ENCODE results near the gene OCA2.

OCA2 gene

DNA sequence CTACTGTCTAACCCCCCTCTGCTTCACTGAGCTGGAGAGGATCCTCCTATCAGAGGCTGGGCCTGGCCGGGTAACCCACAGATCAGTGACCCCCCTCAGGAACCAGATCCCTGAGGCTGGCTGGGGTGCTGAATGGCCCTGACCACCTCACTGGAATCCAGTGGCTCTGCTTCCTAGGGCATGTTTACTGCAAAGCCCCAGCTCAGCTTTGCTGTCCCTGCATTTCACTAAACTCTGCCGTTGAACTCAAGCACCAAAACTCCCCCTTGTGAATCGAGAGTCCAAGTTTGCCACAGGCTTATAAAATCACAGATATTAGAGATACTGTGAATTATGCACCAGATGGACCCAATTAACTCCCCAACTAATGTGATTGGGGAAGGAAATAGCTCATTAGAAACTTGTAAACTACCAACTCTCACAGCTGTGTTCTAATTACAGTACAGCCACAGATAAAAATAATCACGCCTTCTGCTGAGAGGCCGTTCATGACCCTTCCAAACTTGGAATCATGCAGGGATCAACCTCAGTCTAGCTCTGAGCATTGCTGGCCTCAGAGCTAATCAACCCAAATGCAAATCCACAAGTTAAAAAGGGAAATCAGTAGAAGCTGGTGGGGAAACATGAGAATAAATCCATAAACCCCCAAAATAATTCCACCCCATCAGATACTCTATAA is 47.0 kb downstream of the OCA2 start:
- DNase-seq (ENCODE audit: low read depth) = no peak
- TF ChIP-seq, protein P1, sequence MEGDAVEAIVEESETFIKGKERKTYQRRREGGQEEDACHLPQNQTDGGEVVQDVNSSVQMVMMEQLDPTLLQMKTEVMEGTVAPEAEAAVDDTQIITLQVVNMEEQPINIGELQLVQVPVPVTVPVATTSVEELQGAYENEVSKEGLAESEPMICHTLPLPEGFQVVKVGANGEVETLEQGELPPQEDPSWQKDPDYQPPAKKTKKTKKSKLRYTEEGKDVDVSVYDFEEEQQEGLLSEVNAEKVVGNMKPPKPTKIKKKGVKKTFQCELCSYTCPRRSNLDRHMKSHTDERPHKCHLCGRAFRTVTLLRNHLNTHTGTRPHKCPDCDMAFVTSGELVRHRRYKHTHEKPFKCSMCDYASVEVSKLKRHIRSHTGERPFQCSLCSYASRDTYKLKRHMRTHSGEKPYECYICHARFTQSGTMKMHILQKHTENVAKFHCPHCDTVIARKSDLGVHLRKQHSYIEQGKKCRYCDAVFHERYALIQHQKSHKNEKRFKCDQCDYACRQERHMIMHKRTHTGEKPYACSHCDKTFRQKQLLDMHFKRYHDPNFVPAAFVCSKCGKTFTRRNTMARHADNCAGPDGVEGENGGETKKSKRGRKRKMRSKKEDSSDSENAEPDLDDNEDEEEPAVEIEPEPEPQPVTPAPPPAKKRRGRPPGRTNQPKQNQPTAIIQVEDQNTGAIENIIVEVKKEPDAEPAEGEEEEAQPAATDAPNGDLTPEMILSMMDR (IDR thresholded peaks at IDR 0.05; ENCODE audit: control insufficient read depth, extremely low read depth, insufficient read depth) = no peak
- no peak overlapping the region for H3K4me3 ChIP-seq (ENCODE audit: low read depth, low read length)

DNA sequence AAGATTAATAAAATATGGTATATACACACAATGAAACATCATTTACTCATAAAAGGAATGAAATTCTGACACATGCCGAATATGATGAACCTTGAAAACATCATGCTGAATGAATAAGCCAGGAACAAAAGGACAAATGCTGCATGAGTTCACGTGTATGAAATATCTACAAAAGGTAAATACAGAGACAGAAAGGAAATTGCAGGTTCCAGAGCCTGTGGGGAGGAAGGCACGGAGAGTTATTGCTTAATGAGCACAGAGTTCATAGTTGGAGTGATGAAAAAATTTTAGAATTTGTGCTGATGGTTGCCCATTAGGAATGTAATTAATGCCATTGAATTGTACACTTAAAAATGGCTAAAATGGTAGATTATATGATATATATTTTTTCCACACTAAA is 49.5 kb downstream of the OCA2 start:
- H3K4me3 ChIP-seq (ENCODE audit: low read depth, low read length) = no peak overlapping the region
- DNase-seq (ENCODE audit: low read depth) = no peak
- TF ChIP-seq, protein P1 (IDR thresholded peaks at IDR 0.05; ENCODE audit: control insufficient read depth, extremely low read depth, insufficient read depth) = no peak

DNA sequence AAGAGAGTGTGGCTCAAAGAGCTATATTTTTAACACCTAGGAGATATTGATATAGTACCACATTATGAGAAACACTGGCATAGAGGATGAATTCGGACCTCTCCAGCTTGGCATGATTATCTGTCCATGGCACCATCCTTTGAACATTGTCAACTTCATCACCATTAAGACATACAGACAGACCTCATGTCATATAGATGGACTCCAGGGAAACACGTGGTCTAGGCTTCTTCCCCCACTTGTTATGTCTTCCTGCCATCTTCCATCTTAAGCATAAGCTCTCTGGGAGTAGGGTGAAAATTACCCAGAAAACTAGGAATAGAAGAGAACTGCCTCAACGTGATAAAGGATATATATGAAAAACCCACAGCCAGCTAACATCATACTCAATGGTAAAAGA is 51.8 kb downstream of the OCA2 start:
- DNase-seq (ENCODE audit: low read depth) = no peak
- no peak overlapping the region for H3K4me3 ChIP-seq (ENCODE audit: low read depth, low read length)
- TF ChIP-seq, protein P1 (IDR thresholded peaks at IDR 0.05; ENCODE audit: control insufficient read depth, extremely low read depth, insufficient read depth) = no peak

DNA sequence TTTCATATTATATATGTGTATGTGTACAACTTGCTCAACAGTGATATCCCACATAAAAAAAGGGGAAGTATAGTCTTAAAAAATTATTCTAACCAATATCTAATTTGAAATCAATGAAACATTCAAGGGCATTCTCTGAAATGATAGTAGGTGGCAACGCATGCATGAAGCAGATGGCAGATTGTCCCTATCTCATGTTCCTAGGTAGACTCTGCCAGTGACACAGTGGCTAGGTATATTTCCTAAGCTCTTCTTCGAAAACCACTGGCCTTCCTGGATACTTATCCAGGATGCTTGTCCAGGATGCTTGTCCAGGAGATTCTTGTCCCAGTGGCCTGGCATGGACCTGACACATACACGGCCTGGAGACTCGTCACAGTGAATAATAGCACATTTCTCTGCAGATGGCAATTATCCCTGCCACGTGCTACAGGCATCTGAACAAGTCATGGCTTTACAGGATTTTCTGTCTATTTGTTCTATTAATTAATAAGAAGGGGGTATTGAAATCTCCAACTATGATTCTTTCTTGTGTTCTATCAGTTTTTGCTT is 54.9 kb downstream of the OCA2 start:
- TF ChIP-seq, protein P1 (IDR thresholded peaks at IDR 0.05; ENCODE audit: control insufficient read depth, extremely low read depth, insufficient read depth) = no peak
- H3K4me3 ChIP-seq (ENCODE audit: low read depth, low read length) = no peak overlapping the region
- no peak for DNase-seq (ENCODE audit: low read depth)

DNA sequence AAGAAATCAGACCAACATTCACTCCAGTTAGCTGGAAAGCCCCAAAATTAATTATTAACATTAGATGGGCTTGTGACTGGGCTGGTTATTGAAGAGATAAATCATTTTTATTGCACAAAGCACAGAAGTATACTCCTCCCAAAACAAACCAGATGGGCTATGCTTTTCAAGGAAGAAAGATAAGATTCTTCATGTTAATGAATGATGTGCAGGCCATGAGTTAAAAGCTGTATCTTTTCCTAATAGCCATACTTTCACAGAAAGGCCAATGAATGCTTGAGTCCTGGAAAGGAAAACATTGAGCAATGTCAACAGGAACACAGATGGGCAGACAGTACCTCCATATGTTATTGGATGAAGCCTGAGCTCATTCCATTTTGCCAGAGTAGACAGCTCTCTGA is 55.4 kb downstream of the OCA2 start:
- TF ChIP-seq, protein P1 (IDR thresholded peaks at IDR 0.05; ENCODE audit: control insufficient read depth, extremely low read depth, insufficient read depth) = no peak
- no peak overlapping the region for H3K4me3 ChIP-seq (ENCODE audit: low read depth, low read length)
- DNase-seq (ENCODE audit: low read depth) = no peak

DNA sequence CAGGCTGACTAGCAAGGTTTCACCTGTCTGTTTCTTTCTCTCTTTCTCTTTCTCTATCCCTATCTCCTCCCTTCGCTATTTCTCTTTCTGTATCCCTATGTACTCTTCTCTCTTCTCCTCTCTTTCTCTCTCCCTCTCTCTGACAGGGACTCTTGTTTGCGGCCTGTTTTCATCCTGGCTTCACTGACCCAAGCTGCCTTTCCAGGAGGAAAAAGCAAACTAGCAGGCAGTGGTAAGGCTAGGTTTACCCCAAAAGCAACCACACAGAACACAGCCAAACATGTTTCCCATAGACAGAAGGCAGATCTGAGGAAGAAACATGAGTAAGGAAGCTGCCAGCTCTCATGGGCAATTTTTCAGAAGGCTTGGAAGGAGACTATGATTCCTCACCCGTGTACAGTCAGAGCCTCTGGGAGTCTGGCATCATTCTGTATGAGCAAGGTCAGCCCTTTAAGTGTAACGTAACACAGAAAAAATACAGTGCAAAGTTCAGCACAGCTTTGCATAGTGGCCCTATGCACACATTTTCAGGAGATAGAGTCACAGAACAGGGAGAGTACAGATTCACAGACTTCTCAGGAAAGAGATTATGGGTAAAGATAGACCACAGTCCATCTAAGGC is 61.0 kb downstream of the OCA2 start:
- no peak for DNase-seq (ENCODE audit: low read depth)
- TF ChIP-seq, protein P1 (IDR thresholded peaks at IDR 0.05; ENCODE audit: control insufficient read depth, extremely low read depth, insufficient read depth) = no peak
- no peak overlapping the region for H3K4me3 ChIP-seq (ENCODE audit: low read depth, low read length)

All from LNCaP clone FGC (cell line).